ENCODE measurements around the gene BCS1L.

Gene BCS1L, protein sequence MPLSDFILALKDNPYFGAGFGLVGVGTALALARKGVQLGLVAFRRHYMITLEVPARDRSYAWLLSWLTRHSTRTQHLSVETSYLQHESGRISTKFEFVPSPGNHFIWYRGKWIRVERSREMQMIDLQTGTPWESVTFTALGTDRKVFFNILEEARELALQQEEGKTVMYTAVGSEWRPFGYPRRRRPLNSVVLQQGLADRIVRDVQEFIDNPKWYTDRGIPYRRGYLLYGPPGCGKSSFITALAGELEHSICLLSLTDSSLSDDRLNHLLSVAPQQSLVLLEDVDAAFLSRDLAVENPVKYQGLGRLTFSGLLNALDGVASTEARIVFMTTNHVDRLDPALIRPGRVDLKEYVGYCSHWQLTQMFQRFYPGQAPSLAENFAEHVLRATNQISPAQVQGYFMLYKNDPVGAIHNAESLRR

DNA sequence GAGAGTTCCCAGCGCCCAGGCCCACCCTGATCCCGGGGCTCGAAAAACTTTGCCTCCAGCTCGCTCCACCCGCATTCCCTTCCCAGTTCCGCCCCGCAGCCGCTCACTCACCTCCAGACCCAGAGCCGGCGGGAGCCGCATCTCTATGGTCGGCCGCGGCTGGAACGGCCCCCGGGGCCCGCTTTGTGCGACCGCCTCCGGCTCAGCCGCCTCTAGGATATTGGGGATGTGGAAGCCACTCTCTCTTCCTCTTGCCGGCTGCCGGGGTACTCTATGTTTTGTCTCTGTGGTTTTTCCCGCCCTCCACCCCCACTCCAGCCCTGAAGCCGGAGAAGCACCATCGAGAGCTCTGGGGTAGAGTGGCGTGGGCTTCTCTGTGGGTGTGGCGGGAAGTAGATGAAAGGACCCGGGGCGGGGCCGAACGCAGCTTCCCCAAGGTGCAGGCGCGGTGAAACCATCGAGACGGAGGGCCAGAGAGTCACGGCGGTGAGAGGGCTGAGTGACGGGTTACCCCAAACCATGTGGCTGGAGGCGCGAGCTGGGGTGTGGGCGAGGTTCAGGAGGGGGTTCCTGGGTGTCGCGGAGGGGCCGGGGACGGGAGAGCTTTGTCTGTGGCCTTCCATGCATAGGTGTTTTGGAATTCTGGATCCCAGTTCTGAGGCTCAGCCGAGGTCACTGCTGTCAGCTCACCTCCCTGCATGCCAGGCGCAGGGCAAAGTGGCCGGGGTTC is at the start of gene BCS1L, which contains the start of gene ZNF142:
Gene BCS1L (plus strand): TSS at position 426 of the 730 bp plus-strand sequence. CDS start 1,305 bp downstream, outside the sequence.
Gene ZNF142 (minus strand): TSS at position 366 of the 730 bp plus-strand sequence. CDS start 3,194 bp downstream, outside the sequence.
- peak; percentile 90 to 92 for DNase-seq

DNA sequence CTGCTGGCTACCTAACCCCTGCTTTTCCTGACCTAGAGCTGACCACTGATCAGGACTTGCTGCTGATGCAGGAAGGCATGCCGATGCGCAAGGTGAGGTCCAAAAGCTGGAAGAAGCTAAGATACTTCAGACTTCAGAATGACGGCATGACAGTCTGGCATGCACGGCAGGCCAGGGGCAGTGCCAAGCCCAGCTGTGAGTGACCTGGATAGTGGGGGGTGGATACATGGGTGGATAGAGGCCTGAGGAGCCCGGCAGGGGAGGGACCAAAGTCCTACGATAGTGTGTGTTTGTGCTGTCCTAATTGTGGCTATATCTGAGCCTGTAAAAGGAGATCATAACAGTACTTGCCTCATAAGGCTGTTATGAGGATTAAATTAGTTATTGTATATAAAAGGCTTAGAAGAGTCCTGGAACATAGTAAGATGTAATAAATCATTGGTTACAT is 43.6 kb upstream of the BCS1L start:
- DNase-seq: no peak

DNA sequence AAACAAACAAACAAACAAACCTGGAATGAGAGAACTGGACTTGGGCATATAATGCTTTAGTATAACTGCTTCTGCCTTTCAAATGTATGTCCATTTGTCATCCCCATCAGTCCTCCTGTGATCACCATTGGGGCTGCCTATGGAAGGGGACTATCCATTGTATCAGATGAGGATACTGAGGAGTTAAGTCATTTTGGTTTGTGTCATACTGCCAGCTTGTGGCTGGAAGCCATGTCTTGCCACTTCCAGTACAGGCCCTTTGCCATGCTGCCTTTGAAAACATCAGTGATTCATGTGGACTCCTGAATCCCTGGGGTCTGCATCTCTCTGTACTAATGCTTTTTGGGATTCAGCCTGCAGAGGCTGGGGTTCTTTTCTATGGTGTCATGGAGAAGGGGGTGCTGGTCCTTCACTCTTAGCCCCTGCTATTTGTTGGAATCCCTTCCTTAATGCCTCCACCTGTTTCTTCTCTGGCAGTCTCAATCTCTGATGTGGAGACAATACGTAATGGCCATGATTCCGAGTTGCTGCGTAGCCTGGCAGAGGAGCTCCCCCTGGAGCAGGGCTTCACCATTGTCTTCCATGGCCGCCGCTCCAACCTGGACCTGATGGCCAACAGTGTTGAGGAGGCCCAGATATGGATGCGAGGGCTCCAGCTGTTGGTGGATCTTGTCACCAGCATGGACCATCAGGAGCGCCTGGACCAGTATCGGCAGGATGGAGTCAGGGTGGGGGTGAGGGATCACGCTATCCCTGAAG is 41.2 kb upstream of the BCS1L start:
- peak; percentile 4 to 51 for DNase-seq

DNA sequence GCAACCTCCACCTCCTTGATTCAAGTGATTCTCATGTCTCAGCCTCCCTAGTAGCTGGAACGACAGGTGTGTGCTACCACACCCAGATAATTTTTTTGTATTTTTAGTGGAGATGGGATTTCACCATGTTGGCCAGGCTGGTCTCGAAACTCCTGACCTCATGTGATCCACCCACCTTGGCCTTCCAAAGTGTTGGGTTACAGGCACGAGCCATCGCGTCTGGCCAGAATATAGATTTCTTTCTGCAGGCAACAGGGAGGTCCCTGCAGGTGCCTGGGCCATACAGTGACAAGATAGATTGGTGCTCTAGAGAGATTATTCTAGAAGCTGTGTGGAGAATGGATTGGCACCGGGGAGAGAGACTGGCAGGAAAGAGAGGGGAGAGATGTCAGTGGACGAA is 38.5 kb upstream of the BCS1L start:
- no peak for DNase-seq

DNA sequence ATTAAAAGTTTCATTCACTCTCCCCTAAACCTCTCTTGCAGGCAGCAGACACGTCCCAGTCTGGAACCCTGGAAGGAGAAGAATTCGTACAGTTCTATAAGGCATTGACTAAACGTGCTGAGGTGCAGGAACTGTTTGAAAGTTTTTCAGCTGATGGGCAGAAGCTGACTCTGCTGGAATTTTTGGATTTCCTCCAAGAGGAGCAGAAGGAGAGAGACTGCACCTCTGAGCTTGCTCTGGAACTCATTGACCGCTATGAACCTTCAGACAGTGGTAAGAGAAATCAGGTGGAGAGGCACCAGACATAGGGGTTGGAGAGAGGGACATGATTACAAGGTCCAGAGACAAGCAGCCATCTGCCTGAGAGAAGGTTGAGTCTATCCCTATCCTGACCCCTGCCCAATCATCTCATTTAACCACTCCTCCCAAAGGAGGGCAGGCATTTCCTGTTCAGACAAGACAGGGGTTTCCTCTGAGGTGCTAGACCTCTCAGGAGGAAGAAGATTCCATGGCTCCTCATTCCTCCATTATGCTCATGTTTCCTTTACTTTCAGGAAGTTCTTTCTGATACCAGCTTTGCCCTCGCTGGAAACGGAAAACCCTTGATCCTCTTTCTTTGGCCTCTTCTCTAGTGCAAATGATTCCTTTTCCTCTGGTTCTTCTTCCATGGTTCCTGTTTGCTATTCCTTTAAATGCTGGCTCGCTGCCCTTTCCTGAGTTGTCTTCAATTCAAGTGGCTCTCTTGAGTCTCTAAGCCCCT is 36.7 kb upstream of the BCS1L start:
- DNase-seq: no peak

DNA sequence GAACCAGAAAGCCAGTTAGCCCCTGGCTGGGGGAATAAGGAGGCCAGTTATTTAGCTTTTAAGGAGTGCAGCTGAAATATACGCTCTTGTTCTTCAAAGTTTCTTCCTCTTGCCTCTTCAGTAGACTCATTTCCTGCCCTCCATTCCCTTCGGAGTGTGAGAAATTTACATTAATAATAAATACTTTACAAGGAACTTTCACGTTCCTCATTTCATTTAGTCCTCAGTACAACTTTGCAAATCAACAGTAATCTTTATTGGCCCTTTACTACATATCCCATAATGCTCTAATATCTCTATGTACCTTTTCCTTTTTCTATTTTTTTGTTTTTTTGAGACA is 36.1 kb upstream of the BCS1L start:
- DNase-seq: no peak

DNA sequence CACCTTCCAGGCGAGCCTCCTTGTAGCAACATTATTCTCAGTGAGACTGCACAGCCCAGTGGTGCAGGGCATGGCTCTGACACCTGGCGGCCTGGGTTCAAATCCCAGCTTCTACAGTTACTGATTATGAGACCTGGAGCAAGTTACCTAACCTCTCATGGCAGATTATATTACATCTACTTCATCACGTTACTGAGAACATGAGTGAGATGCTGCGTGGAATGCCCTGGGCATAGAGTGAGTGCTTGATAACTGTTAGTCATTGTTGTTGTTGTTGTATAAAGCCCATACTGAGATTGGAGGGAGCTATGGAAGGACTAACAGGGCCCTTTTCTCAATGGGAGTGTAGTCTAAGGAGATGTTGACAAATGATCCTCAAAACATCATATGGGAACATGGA is 33.1 kb upstream of the BCS1L start:
- no peak for DNase-seq

DNA sequence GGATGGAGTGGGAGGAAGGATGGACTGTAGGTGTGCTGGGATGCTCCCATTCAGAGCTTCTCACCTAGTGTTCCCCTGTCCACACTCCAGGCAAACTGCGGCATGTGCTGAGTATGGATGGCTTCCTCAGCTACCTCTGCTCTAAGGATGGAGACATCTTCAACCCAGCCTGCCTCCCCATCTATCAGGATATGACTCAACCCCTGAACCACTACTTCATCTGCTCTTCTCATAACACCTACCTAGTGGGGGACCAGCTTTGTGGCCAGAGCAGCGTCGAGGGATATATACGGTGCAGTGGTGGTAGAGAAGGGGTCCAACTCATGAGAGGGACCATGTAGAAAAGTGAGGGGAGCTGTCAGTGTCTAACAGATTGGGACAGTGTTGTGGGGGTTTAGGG is 31.5 kb upstream of the BCS1L start:
- no peak for DNase-seq

DNA sequence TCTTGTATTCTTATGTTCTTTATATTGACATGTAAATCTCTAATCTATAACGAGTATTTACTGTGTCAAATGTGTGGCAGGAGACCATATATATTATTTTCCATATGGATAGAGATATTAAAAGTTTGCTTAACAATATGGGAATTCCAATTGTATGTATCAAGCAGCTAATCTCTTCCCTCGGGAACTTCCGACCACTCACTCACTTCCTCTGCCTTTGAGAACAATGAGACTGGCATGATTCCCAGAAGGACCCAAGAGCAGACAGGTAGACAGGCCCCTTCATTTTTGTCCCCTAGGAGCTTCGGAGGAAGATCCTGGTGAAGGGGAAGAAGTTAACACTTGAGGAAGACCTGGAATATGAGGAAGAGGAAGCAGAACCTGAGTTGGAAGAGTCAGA is 27.6 kb upstream of the BCS1L start:
- DNase-seq: no peak

DNA sequence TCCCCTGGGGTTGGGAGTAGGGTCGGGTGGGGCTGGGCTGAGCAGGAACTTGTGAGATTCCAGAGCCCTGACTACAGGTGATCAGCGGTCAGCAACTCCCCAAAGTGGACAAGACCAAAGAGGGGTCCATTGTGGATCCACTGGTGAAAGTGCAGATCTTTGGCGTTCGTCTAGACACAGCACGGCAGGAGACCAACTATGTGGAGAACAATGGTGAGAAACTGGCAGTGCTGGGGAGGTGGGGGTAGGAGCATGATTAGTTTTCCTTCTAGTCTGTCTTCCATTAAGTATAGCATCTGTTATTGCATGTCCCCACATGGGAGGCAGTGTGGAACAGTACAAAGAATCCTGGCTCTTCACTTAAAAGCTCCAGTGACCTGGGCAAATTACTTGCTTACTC is 23.8 kb upstream of the BCS1L start:
- no peak for DNase-seq

DNA sequence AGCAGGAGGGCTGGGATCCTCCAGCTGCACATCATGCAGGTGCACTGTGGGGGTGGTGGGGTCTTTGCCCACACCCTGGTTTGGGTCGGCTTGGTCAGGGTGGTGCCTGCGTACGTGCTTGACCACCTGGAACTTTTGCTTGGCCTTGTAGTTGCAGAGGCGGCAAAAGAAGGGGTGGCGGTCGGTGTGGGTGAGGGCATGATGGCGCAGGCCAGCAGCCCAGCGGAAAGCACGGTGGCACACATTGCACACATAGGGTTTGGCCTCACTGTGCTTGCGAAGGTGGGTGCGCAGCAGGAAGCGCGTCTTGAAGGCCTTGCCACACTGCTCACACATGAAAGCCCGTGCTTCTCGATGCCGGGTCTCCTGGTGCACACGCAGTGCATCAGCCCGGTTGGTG is 21.1 kb upstream of the BCS1L start:
- DNase-seq: no peak

DNA sequence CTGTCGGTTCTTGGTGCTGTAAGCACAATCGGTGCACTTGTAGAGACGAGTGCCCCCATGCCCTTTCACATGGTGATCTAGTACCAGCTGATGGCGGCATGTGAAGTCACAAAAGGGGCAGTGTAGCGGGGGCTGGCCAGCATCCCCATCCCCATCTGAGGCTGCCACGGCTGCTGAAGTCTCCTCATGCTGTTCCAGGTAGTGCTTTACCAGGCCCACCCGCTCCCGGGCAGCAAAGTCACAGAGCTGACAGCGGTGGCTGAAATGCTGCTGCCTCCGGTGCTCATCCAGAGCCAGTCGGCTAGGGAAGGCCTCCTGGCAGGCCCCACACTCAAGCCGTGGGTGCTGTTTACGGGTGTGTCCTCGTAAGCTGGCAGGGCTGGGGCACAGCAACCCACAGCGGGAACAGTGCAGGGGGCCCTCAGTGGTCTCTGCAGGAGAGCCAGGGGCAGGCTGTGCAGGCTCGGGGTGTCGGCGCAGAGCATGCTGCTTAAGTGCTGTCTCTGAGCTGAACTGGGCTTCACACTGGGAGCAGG is 17.3 kb upstream of the BCS1L start:
- no peak for DNase-seq

DNA sequence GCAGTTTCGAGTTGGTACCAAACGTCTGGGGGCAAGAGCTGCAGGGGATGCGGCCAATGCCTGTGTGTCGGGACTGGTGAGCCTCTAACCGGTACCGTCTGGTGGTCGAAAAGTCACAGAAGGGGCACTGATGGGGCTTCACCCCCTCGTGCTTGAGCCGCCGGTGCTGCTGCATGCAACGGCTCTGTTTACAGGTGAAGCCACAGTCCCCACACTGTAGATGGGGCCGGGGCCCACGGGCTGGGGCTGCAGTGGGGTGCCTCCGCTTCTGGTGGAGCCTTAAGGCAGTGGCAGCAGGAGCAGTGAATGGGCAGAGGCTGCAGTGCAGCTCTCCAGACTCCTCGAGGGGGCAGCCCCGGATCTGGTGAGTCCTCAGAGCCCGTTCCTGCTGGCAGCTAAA is 16.7 kb upstream of the BCS1L start:
- DNase-seq: no peak

DNA sequence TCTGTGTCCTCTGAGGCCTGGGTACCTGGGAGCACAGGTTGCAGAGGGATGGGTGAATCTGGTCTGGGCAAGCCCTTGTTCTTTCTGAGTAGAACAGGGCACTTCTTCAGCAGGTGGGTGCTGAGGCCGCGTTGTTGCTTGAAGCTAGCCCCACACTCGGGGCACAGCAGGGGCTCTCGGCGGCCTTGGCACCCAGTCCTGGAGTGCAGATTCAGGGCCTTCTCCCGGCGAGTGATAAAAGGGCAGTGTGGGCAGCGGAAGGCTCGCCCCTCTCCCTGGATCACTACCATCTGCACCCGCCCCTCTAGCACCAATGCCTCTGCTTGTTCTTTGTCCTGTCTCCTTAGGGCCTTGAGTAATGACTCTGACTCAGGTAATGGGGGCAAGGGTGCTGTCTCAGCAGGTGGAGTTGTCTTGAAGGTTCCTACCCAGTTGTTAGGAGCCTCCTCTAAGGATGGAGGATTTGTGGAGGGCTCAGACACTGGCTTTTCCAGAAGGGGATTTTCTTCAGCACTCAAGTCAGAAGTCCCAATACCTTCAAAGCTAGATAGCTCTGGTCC is 15.7 kb upstream of the BCS1L start:
- no peak for DNase-seq

DNA sequence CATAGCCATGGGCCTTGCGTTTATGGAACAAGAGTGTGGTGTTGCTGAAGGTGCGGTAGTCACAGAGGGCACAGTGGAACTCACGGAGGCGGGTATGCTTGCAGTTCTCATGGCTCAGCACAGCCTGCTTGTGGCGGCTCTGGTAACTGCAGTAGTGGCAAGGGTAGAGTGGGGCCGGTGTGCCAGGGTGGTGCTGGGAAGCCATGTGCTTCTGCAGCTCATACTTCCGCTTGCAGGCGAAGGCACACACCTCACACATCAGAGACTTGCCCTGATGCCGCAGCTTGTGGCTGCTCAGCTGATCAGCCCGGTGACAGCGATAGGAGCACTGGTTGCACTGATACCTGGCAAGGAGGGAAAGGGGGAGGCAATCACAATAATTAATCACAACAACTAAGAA is 14.8 kb upstream of the BCS1L start:
- DNase-seq: no peak

DNA sequence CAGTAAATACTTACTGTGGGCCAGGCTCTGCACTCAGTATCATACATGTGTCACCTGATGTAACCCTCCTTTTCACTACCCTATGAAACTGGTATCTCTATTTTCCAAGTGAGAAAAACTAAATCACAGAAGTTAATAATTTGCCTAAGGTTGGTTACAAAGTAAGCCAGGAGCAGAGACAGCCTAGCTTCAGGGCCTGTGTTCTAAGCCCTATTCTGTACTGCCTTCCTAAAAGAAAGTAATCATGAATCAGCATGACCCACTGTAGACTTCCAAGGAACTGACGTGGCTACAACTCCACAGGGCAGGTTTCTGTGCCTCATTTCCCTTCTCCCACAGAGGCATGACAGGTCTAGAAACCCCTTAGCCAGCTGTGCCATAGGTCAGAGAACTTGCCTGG is 14.4 kb upstream of the BCS1L start:
- DNase-seq: no peak

DNA sequence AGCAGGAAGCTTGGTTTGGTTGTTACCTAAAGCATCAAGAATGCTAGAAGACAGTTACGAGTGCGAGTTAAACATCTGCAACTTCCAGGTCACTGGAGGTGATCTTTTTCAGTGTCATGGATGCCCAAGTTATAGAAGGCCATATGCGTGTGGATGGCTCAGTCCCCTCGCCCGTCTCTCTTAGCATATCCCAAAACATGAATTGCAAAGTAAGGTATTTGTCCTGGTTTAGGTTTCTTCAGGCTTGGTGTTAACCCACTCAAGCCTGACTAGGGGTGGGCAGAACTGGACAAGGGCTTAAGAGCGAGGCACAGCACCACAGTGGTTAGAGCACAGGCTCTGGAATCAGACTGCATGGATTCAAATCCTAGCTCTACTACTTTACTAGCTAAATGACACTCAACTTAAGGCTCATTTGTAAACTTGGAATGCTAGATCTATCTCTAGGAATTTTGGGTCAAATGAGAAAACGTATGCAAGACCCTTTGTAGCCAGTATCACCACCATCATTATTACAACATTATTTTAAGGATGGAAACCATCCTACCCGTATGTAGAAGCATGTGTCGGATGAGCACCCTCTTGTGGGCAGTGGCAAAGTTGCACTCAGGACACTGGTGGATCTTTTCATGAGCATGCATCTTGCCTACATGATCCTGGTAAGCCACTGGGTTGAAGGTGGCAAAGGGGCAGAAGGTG is 11.2 kb upstream of the BCS1L start:
- peak; percentile 25 to 61 for DNase-seq

DNA sequence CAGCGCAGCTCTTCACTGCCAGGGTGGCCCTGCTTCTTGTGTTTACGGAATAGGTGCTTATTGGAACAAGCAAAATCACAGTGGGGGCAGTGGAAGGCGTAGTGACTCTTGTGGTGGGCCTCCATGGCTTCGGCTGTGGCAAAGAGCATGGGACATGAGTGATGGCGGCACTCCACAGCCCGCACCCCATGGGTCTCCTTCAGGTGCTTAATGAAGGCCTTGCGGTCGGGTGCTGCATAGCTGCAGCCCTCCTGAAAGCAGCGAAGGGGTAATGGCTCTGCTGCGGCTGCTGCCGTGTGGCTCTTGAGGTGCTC is 10.7 kb upstream of the BCS1L start:
- DNase-seq: no peak

DNA sequence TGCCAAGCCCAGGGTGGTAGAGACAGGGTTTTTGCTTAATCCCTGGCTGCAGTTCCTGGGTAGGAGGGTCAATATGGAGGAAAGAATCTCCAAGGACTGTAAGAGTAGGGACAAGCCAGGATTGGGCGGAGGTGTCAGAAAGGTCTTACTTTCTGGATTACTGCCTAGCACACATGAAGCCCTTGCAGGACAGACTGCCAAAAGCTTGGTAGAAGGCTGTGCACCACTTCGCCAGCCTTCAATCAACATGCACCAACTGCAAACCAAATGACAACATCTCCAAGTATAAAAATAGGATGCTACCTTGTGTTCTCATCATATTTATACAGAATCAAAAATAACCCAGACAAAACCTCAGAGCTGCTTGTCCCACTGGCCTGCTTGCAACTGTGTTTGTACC is 3.7 kb upstream of the BCS1L start:
- no peak for DNase-seq

DNA sequence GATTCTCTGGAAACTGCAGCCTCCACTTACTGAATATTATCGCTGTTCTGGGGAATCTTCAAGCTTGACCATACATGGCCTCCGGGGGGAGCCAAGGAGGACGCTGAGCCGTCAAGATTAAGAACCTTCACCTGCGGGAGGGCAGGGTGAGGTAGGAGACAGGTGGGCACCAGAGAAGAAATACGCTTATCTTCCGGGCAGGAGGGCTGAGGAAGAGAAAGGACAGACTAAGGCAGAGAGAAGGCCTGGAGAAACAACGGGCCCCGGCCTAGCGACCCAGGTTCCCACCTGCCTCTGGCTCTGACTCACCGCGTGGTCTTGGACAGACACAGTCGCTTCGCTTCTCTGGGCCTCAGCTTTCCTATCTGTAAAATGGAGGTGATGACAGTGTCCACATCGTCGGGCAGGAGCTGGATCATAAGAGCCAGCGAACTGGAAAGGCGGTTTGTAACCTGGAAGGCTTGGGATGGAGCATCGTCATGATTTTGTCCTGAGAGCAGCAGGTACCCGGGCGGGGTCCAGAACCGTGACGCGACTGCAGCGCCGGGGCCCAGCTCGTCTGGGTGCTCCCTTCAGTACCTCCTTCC is 719 bp upstream of the BCS1L start:
- DNase-seq: peak; percentile 42 to 59

DNA sequence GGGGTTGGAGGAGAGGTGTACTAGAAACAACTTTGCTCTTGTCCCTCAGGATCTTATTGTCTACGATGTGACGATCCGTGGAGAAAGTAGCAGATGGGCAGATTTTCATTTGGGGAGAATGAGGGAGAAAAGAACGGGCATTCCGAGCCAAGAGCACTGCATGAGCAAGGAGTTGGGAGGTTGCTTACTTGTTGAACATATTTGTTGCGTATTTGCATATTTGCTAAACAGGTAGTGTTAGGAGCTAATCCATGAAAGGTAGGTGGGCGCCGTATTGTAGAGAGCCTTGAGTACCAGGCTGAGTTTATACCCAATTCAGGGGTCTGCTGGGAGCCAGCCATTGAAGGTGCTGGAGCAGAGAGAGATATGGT is 490 bp downstream of the BCS1L start:
- DNase-seq: no peak

All from NCI-H524 (cell line).